HepG2 (cell line): Measurements from ENCODE around the gene RASSF6. TPM values are rescaled to one million over a fixed set of nuclear protein-coding genes. Genes with fewer than 3 reads are reported as not detected.

Source experiments
- ATF6 ChIP-seq: sonication (generic); formaldehyde crosslinking; conservative IDR thresholded peaks from 2 replicates; pipeline ENCODE4 v1.4.0; 2020; ENCODE audit warnings: missing genetic modification reagents
- CSRNP1 ChIP-seq: sonication (generic); formaldehyde crosslinking; IDR thresholded peaks from 2 replicates; pipeline ENCODE4 v1.8.1; 2023; ENCODE audit warnings: mild to moderate bottlenecking, missing genetic modification reagents
- EED ChIP-seq: sonication (generic); formaldehyde crosslinking; IDR thresholded peaks from 2 replicates; pipeline ENCODE4 v1.5.0; 2020; ENCODE audit warnings: mild to moderate bottlenecking, missing genetic modification reagents
- EP300 ChIP-seq, 3 experiments: sonication (generic) in 1 of 3; formaldehyde crosslinking in 1 of 3; IDR thresholded peaks; 2 replicates each; pipeline versions ENCODE4 v1.5.1 to v1.6.1; 2011 to 2020; ENCODE audit warnings: low read depth in 2 of 3, low read length in 2 of 3, borderline replicate concordance in 1 of 3, improper control_type of control experiment in 1 of 3, mild to moderate bottlenecking in 1 of 3, missing genetic modification reagents in 1 of 3, moderate library complexity in 1 of 3
- GLMP ChIP-seq: sonication (generic); formaldehyde crosslinking; IDR thresholded peaks from 2 replicates; pipeline ENCODE4 v1.9.0; 2021; ENCODE audit warnings: missing genetic modification reagents, mild to moderate bottlenecking, borderline replicate concordance
- HNF4G ChIP-seq, 2 experiments: sonication (generic) in 1 of 2; formaldehyde crosslinking in 1 of 2; IDR thresholded peaks; 2 replicates each; pipeline versions ENCODE4 v1.4.0 to v1.6.1; 2011 to 2020; ENCODE audit warnings: borderline replicate concordance in 2 of 2, low read depth in 2 of 2, mild to moderate bottlenecking in 2 of 2, low read length in 1 of 2, missing genetic modification reagents in 1 of 2, moderate library complexity in 1 of 2
- PAWR ChIP-seq: sonication (generic); formaldehyde crosslinking; IDR thresholded peaks from 2 replicates; pipeline ENCODE4 v1.4.0; 2020; ENCODE audit warnings: missing genetic modification reagents, mild to moderate bottlenecking, borderline replicate concordance
- PREB ChIP-seq: sonication (generic); formaldehyde crosslinking; IDR thresholded peaks from 2 replicates; pipeline ENCODE4 v1.4.0; 2020; ENCODE audit warnings: missing genetic modification reagents
- THAP7 ChIP-seq: sonication (generic); formaldehyde crosslinking; IDR thresholded peaks from 2 replicates; pipeline ENCODE4 v1.8.1; 2023; ENCODE audit warnings: mild to moderate bottlenecking, missing genetic modification reagents
- TRIM22 ChIP-seq: fragments of 450-650 bp; IDR thresholded peaks from 2 replicates; pipeline ENCODE4 v1.6.1; 2017
- ZNF317 ChIP-seq: sonication (generic); formaldehyde crosslinking; IDR thresholded peaks from 2 replicates; pipeline ENCODE4 v1.5.0; 2020; ENCODE audit warnings: mild to moderate bottlenecking, missing genetic modification reagents
- ZNF414 ChIP-seq: sonication (generic); formaldehyde crosslinking; IDR thresholded peaks from 2 replicates; pipeline ENCODE4 v1.5.0; 2020; ENCODE audit warnings: missing genetic modification reagents
- polyA plus RNA-seq, 8 experiments: library from polyadenylated mRNA; depleted of rRNA in 3 of 8; stranded (reverse) in 7 of 8; unstranded in 1 of 8; fragments of >200 nt; fragmentation: Illumina TruSeq in 4 of 8; extraction: Trizol in 4 of 8; gene quantifications; 2 replicates each; pipeline versions ENCODE4 v1.2.1 to v1.2.3, GENCODE V29; 2011 to 2016; ENCODE audit warnings: low read depth in 4 of 8, missing spikeins in 1 of 8, mixed read lengths in 1 of 8; ENCODE audit not compliant: insufficient read depth in 1 of 8
- total RNA-seq, 5 experiments: library from RNA; depleted of rRNA; stranded (reverse); fragments of >200 nt; fragmentation: Illumina TruSeq; extraction: Trizol; gene quantifications; 2 replicates each; pipeline ENCODE4 v1.2.3, GENCODE V29; 2016; ENCODE audit warnings: low read depth in 1 of 5

The RASSF6 gene
- total and polyA plus RNA-seq, 2 of the 13 experiments (the other 11 are each of a cell fraction or from before 2014, with no cell fraction given) = 0.03 to 0.11 TPM

- TF ChIP-seq CSRNP1 (CRISPR knock-in tag) (no peak), THAP7 (CRISPR knock-in tag) (no peak), ZNF317 (CRISPR knock-in tag) (no peak), EED (CRISPR knock-in tag) (no peak), EP300 (IDR thresholded peaks at IDR 0.05; ENCODE audit: low read depth in 2 of 2, low read length in 2 of 2) (no peak), EP300 (CRISPR knock-in tag; IDR thresholded peaks at IDR 0.05; ENCODE audit: borderline replicate concordance) (no peak), PAWR (CRISPR knock-in tag) (no peak), GLMP (CRISPR knock-in tag) (no peak), HNF4G (IDR thresholded peaks at IDR 0.05; ENCODE audit: borderline replicate concordance, low read depth, low read length) (no peak), HNF4G (CRISPR knock-in tag; IDR thresholded peaks at IDR 0.05; ENCODE audit: borderline replicate concordance, low read depth) (no peak), ATF6 (no peak), PREB (CRISPR knock-in tag) (no peak), ZNF414 (CRISPR knock-in tag) (no peak), TRIM22 (no peak)
- TF ChIP-seq, all 625 proteins: peak for 0
These were observed 8.2 kb downstream of the RASSF6 start (continued) for GRCh38 chr4:73612032-73612431.
